RWPE1 (cell line): ENCODE measurements around the gene RPL28.

ENCODE experiments used
- CTCF ChIA-PET: fragments of 350-600 bp; sonication (Branson Sonifier 250); formaldehyde crosslinking; extraction: SDS; loops from one replicate; lab custom pipeline; 2021; lab: Yijun Ruan, JAX
- POLR2A ChIA-PET: fragments of 400-600 bp; formaldehyde crosslinking; extraction: SDS; loops from one replicate; lab custom pipeline; 2020; ENCODE audit warnings: antibody characterized with exemption; ENCODE audit not compliant: low non-redundant PET; lab: Yijun Ruan, JAX
- DNase-seq: peaks from one replicate; pipeline ENCODE4 v3.0.0; 2012; ENCODE audit warnings: low spot score
- H3K27ac ChIP-seq: fragments of 450-650 bp; 2 replicates; pipeline ENCODE4 v1.5.1; 2017
- CTCF ChIP-seq: fragments of 450-650 bp; conservative IDR thresholded peaks from 2 replicates; pipeline ENCODE4 v1.5.1; 2017; ENCODE audit warnings: low read depth, mild to moderate bottlenecking

Gene RPL28

GRCh38 chr19:55423225-55424005 is 37.7 kb downstream of the RPL28 start:
- no peak for DNase-seq
- TF ChIP-seq CTCF, result no peak
- no peak overlapping the region for H3K27ac ChIP-seq
- ChIA-PET POLR2A (no interaction called here), CTCF (interaction anchor here (0.6 kb wide), 2 partner anchors 274 to 282 kb away, joined by 3 to 4 read pairs; partner anchors contain the start of gene TNNT1)

- H3K27ac ChIP-seq, result no peak overlapping the region
- ChIA-PET CTCF (interaction anchor here (0.6 kb wide), 1 partner anchor 122 kb away, joined by 3 read pairs; no protein-coding TSS in a partner anchor), POLR2A (no interaction called here)
- no peak for DNase-seq
- TF ChIP-seq CTCF, result no peak
Observed at GRCh38 chr19:55424518-55424917, 38.8 kb downstream of the RPL28 start.

GRCh38 chr19:55426042-55426441 is 40.3 kb downstream of the RPL28 start:
- H3K27ac ChIP-seq, result no peak overlapping the region
- DNase-seq, result no peak
- no peak for TF ChIP-seq CTCF
- POLR2A ChIA-PET, result no interaction called here
- CTCF ChIA-PET, result no interaction called here

GRCh38 chr19:55431183-55431582 is 45.5 kb downstream of the RPL28 start:
- ChIA-PET POLR2A (no interaction called here), CTCF (no interaction called here)
- no peak for DNase-seq
- no peak for TF ChIP-seq CTCF
- no peak overlapping the region for H3K27ac ChIP-seq

GRCh38 chr19:55432241-55432959 is 46.7 kb downstream of the RPL28 start:
- no peak for TF ChIP-seq CTCF
- no peak overlapping the region for H3K27ac ChIP-seq
- ChIA-PET POLR2A (no interaction called here), CTCF (no interaction called here)
- no peak for DNase-seq

- POLR2A ChIA-PET, result no interaction called here
- TF ChIP-seq CTCF, result no peak
- CTCF ChIA-PET, result no interaction called here
Observed at GRCh38 chr19:55433292-55433691, 47.6 kb downstream of the RPL28 start.

More at GRCh38 chr19:55433292-55433691, 47.6 kb downstream of the RPL28 start:
- H3K27ac ChIP-seq, result no peak overlapping the region
- no peak for DNase-seq
